Subcutaneous abdominal adipose tissue (tissue), 5 donors: ENCODE data around the gene COMMD7.
"Not testable (repeated sequence)": the region's sequence is repeated elsewhere in the genome, so short reads cannot be mapped to it uniquely, and the experiment has no call there.

Experiments
- H3K27ac ChIP-seq: one replicate; pipeline ENCODE4 v1.7.0; 2013; ENCODE audit warnings: low read depth, mild to moderate bottlenecking, inconsistent platforms, low read length, moderate library complexity
- H3K27me3 ChIP-seq, 5 donors: one replicate each; pipeline ENCODE4 v1.7.0; 2013; ENCODE audit warnings: low read length in 5 of 5, inconsistent platforms in 1 of 5; ENCODE audit not compliant: control insufficient read depth in 5 of 5, insufficient read depth in 4 of 5
- H3K36me3 ChIP-seq, 5 donors: one replicate each; pipeline ENCODE4 v1.7.0; 2013; ENCODE audit warnings: low read length in 5 of 5; ENCODE audit not compliant: control insufficient read depth in 5 of 5, insufficient read depth in 5 of 5
- H3K4me1 ChIP-seq, 5 donors: one replicate each; pipeline ENCODE4 v1.7.0; 2013; ENCODE audit warnings: low read length in 5 of 5, mild to moderate bottlenecking in 3 of 5, moderate library complexity in 1 of 5; ENCODE audit not compliant: control insufficient read depth in 5 of 5, insufficient read depth in 5 of 5
- H3K4me3 ChIP-seq, 5 donors: one replicate each; pipeline ENCODE4 v1.7.0; 2013; ENCODE audit warnings: low read length in 5 of 5, low read depth in 1 of 5
- H3K9ac ChIP-seq, 5 donors: one replicate each; pipeline ENCODE4 v1.7.0; 2013; ENCODE audit warnings: low read length in 5 of 5, mild to moderate bottlenecking in 4 of 5, moderate library complexity in 3 of 5
- H3K9me3 ChIP-seq, 5 donors: one replicate each; pipeline ENCODE4 v1.7.0; 2013; ENCODE audit warnings: low read length in 5 of 5; ENCODE audit not compliant: control insufficient read depth in 5 of 5
- donor health status: healthy.
- donor health status: healthy.
- donor health status: healthy.
- donor health status: healthy.
- donor health status: healthy.

COMMD7 gene

GRCh38 chr20:32728435-32728834 lies 14.8 kb downstream of the COMMD7 start:
- peaks cover 4 to 37% (median 16%) of the 10 kb centered on the region in 5 donors for H3K36me3 ChIP-seq
- H3K27ac ChIP-seq, H3K27me3 ChIP-seq, H3K9ac ChIP-seq, H3K4me3 ChIP-seq, H3K9me3 ChIP-seq, H3K4me1 ChIP-seq: not testable (repeated sequence)

- Histone ChIP-seq H3K36me3 (peaks cover 4 to 37% (median 16%) of the 10 kb centered on the region in 5 donors), H3K27me3 (no peaks in the 10 kb centered on the region)
Observed at GRCh38 chr20:32727683-32728082, 15.6 kb downstream of the COMMD7 start.

GRCh38 chr20:32718749-32719348 lies 24.4 kb downstream of the COMMD7 start:
- Histone ChIP-seq H3K4me3 (no peak overlapping the region), H3K9ac (peak overlapping the region in 1 of 5 donors; percentile 64), H3K9me3 (no peaks in the 10 kb centered on the region), H3K4me1 (no peaks in the 10 kb centered on the region), H3K27me3 (no peaks in the 10 kb centered on the region), H3K36me3 (peaks cover 3 to 36% (median 13%) of the 10 kb centered on the region in 5 donors), H3K27ac (no peak overlapping the region)

More at GRCh38 chr20:32727683-32728082, 15.6 kb downstream of the COMMD7 start:
- H3K9ac ChIP-seq: no peak overlapping the region
- no peaks in the 10 kb centered on the region for H3K9me3 ChIP-seq
- peaks cover 0 to 8% (median 6%) of the 10 kb centered on the region in 5 donors for H3K4me1 ChIP-seq
- no peak overlapping the region for H3K27ac ChIP-seq
- no peak overlapping the region for H3K4me3 ChIP-seq

GRCh38 chr20:32711346-32711745 lies 31.9 kb downstream of the COMMD7 start:
- Histone ChIP-seq H3K27me3 (no peaks in the 10 kb centered on the region), H3K9me3 (no peaks in the 10 kb centered on the region), H3K4me1 (peaks cover 0 to 32% (median 10%) of the 10 kb centered on the region in 5 donors), H3K4me3 (no peak overlapping the region), H3K9ac (no peak overlapping the region), H3K36me3 (peaks cover 0 to 19% (median 9%) of the 10 kb centered on the region in 5 donors), H3K27ac (no peak overlapping the region)

- Histone ChIP-seq H3K27me3 (no peaks in the 10 kb centered on the region), H3K4me3 (no peak overlapping the region), H3K4me1 (peaks cover 0 to 34% (median 10%) of the 10 kb centered on the region in 5 donors), H3K9me3 (no peaks in the 10 kb centered on the region), H3K9ac (no peak overlapping the region), H3K36me3 (peaks cover 0 to 31% (median 12%) of the 10 kb centered on the region in 5 donors), H3K27ac (no peak overlapping the region)
Observed at GRCh38 chr20:32709632-32710121, 33.6 kb downstream of the COMMD7 start.

- H3K9ac ChIP-seq, H3K9me3 ChIP-seq, H3K27ac ChIP-seq, H3K27me3 ChIP-seq, H3K4me3 ChIP-seq: not testable (repeated sequence)
- H3K36me3 ChIP-seq: peaks cover 2 to 33% (median 18%) of the 10 kb centered on the region in 5 donors
- peaks cover 0 to 38% (median 10%) of the 10 kb centered on the region in 5 donors for H3K4me1 ChIP-seq
Observed at GRCh38 chr20:32709029-32709631, 34.1 kb downstream of the COMMD7 start.

GRCh38 chr20:32707691-32708581 lies 35.3 kb downstream of the COMMD7 start:
- H3K9me3 ChIP-seq: no peaks in the 10 kb centered on the region
- H3K27ac ChIP-seq: no peak overlapping the region
- H3K27me3 ChIP-seq: no peaks in the 10 kb centered on the region
- H3K4me3 ChIP-seq: no peak overlapping the region
- H3K4me1 ChIP-seq: peaks cover 0 to 35% (median 10%) of the 10 kb centered on the region in 5 donors
- peaks cover 10 to 37% (median 24%) of the 10 kb centered on the region in 5 donors for H3K36me3 ChIP-seq
- no peak overlapping the region for H3K9ac ChIP-seq

- no peak overlapping the region for H3K9ac ChIP-seq
- H3K4me1 ChIP-seq: peaks cover 0 to 38% (median 10%) of the 10 kb centered on the region in 5 donors
- H3K9me3 ChIP-seq: no peaks in the 10 kb centered on the region
- no peak overlapping the region for H3K27ac ChIP-seq
- peaks cover 21 to 42% (median 29%) of the 10 kb centered on the region in 5 donors for H3K36me3 ChIP-seq
- H3K4me3 ChIP-seq: no peak overlapping the region
- H3K27me3 ChIP-seq: no peaks in the 10 kb centered on the region
Observed at GRCh38 chr20:32706486-32706885, 36.8 kb downstream of the COMMD7 start.

- H3K27me3 ChIP-seq: no peaks in the 10 kb centered on the region
- H3K4me1 ChIP-seq: peaks cover 0 to 17% (median 0%) of the 10 kb centered on the region in 5 donors
- H3K27ac ChIP-seq: no peak overlapping the region
- no peaks in the 10 kb centered on the region for H3K9me3 ChIP-seq
- H3K36me3 ChIP-seq: peaks cover 21 to 57% (median 35%) of the 10 kb centered on the region in 5 donors
- no peak overlapping the region for H3K9ac ChIP-seq
- no peak overlapping the region for H3K4me3 ChIP-seq
Observed at GRCh38 chr20:32702706-32703425, 40.4 kb downstream of the COMMD7 start.
